Uterus (tissue), 4 donors: ENCODE data around the gene VKORC1. TPM values are rescaled to one million over a fixed set of nuclear protein-coding genes. Genes with fewer than 3 reads are reported as not detected.

Source experiments
- DNase-seq, 2 donors: peaks; one replicate each; pipeline ENCODE4 v3.0.0-alpha.2; 2019 to 2020
- H3K27ac ChIP-seq, 2 donors: fragments of 200-600 bp; sonication (generic); 1 replicate in 1 of 2; 2 replicates in 1 of 2; pipeline ENCODE4 v1.5.1; 2016 to 2018
- H3K27me3 ChIP-seq, 2 donors: fragments of 200-600 bp; sonication (generic); one replicate each; pipeline ENCODE4 v1.5.1; 2018 to 2019; ENCODE audit warnings: control low read depth in 1 of 2
- H3K36me3 ChIP-seq, 2 donors: fragments of 200-600 bp; sonication (generic); one replicate each; pipeline ENCODE4 v1.5.1; 2019; ENCODE audit warnings: control low read depth in 1 of 2
- H3K4me1 ChIP-seq, 2 donors: fragments of 200-600 bp; sonication (generic); one replicate each; pipeline ENCODE4 v1.5.1; 2018 to 2019; ENCODE audit warnings: control low read depth in 1 of 2
- H3K4me3 ChIP-seq, 2 donors: fragments of 200-600 bp; sonication (generic); 1 replicate in 1 of 2; 2 replicates in 1 of 2; pipeline ENCODE4 v1.5.1; 2018 to 2019; ENCODE audit warnings: mild to moderate bottlenecking in 1 of 2
- H3K9me3 ChIP-seq, 2 donors: fragments of 200-600 bp; sonication (generic); one replicate each; pipeline ENCODE4 v1.5.1; 2019; ENCODE audit warnings: control low read depth in 1 of 2
- CTCF ChIP-seq, 4 experiments: fragments of 200-600 bp in 2 of 4; fragments of 450-650 bp in 2 of 4; sonication (generic) in 2 of 4; IDR thresholded peaks; one replicate each; pipeline ENCODE4 v1.5.1; 2016 to 2019; ENCODE audit warnings: antibody characterized with exemption in 4 of 4, mild to moderate bottlenecking in 2 of 4, moderate library complexity in 1 of 4
- POLR2A ChIP-seq, 2 donors: fragments of 450-650 bp; IDR thresholded peaks; one replicate each; pipeline ENCODE4 v1.6.1; 2016; ENCODE audit warnings: antibody characterized with exemption in 2 of 2, mild to moderate bottlenecking in 1 of 2, moderate library complexity in 1 of 2
- intact Hi-C: fragments of 100-400 bp; cut with DNase I; formaldehyde crosslinking; loops from one replicate; pipeline ENCODE4 v1.15.1; 2023; ENCODE audit warnings: low total_unique reads
- total RNA-seq, 4 donors: library from RNA; depleted of rRNA in 3 of 4; stranded (reverse); fragments of >200 nt in 3 of 4; gene quantifications; one replicate each; pipeline versions ENCODE4 v1.1.0 to v1.2.4, GENCODE V29; 2014 to 2023
- donor health status: DM: yes; HTN: yes; CAD: no.

The VKORC1 gene
- total RNA-seq, 4 donors from 2014 or later, result 68.7 to 81.8 (median 73.5) TPM

GRCh38 chr16:31113121-31114120, 18.8 kb upstream of the VKORC1 start:
- no peak for DNase-seq
- intact Hi-C loops, result no loop called here
- Histone ChIP-seq H3K9me3 (no peaks in the 10 kb centered on the region), H3K4me1 (peaks cover 0 to 10% of the 10 kb centered on the region in 2 donors), H3K36me3 (no peaks in the 10 kb centered on the region), H3K27ac (no peak overlapping the region), H3K27me3 (no peaks in the 10 kb centered on the region), H3K4me3 (no peak overlapping the region)
- TF ChIP-seq POLR2A (IDR thresholded peaks at IDR 0.05) (no peak), CTCF (IDR thresholded peaks at IDR 0.05) (no peak)

- peaks cover 0 to 10% of the 10 kb centered on the region in 2 donors for H3K4me1 ChIP-seq
- H3K4me3 ChIP-seq, result no peak overlapping the region
- H3K36me3 ChIP-seq, result no peaks in the 10 kb centered on the region
- no peaks in the 10 kb centered on the region for H3K27me3 ChIP-seq
- no peak for TF ChIP-seq POLR2A (IDR thresholded peaks at IDR 0.05)
- no peak overlapping the region for H3K27ac ChIP-seq
- intact Hi-C loops, result no loop called here
- no peaks in the 10 kb centered on the region for H3K9me3 ChIP-seq
- no peak for DNase-seq
These were observed 18.1 kb upstream of the VKORC1 start for GRCh38 chr16:31112711-31113110.

- no peaks in the 10 kb centered on the region for H3K9me3 ChIP-seq
- intact Hi-C loops, result no loop called here
- H3K36me3 ChIP-seq, result no peaks in the 10 kb centered on the region
- no peak for DNase-seq
- no peak overlapping the region for H3K4me3 ChIP-seq
- H3K27me3 ChIP-seq, result no peaks in the 10 kb centered on the region
- H3K27ac ChIP-seq, result no peak overlapping the region
- peaks cover 0 to 10% of the 10 kb centered on the region in 2 donors for H3K4me1 ChIP-seq
- TF ChIP-seq POLR2A (IDR thresholded peaks at IDR 0.05), result no peak
- TF ChIP-seq CTCF (IDR thresholded peaks at IDR 0.05), result no peak
These were observed 17.4 kb upstream of the VKORC1 start for GRCh38 chr16:31111881-31112466.

- Histone ChIP-seq H3K4me3 (no peak overlapping the region), H3K27ac (no peak overlapping the region), H3K36me3 (no peaks in the 10 kb centered on the region), H3K27me3 (no peaks in the 10 kb centered on the region), H3K9me3 (no peaks in the 10 kb centered on the region), H3K4me1 (peaks cover 0 to 6% of the 10 kb centered on the region in 2 donors)
- no peak for TF ChIP-seq CTCF (IDR thresholded peaks at IDR 0.05)
- TF ChIP-seq POLR2A (IDR thresholded peaks at IDR 0.05), result no peak
- intact Hi-C loops, result no loop called here
- DNase-seq, result no peak
These were observed 15.8 kb upstream of the VKORC1 start for GRCh38 chr16:31110106-31111034.

GRCh38 chr16:31109622-31110021, 15.0 kb upstream of the VKORC1 start:
- Histone ChIP-seq H3K27ac (no peak overlapping the region), H3K4me1 (peaks cover 0 to 6% of the 10 kb centered on the region in 2 donors), H3K36me3 (no peaks in the 10 kb centered on the region), H3K4me3 (no peak overlapping the region), H3K27me3 (no peaks in the 10 kb centered on the region), H3K9me3 (no peaks in the 10 kb centered on the region)
- intact Hi-C loops, result no loop called here
- TF ChIP-seq CTCF (IDR thresholded peaks at IDR 0.05), result no peak
- TF ChIP-seq POLR2A (IDR thresholded peaks at IDR 0.05), result no peak
- DNase-seq, result no peak
